Fibroblast of peridontal ligament (primary cell): ENCODE results near the gene PRKAG1.

ENCODE experiments used
- DNase-seq: peaks from one replicate; pipeline ENCODE4 v3.0.0-alpha.2; 2010; ENCODE audit errors: extremely low read depth

Gene PRKAG1

DNA sequence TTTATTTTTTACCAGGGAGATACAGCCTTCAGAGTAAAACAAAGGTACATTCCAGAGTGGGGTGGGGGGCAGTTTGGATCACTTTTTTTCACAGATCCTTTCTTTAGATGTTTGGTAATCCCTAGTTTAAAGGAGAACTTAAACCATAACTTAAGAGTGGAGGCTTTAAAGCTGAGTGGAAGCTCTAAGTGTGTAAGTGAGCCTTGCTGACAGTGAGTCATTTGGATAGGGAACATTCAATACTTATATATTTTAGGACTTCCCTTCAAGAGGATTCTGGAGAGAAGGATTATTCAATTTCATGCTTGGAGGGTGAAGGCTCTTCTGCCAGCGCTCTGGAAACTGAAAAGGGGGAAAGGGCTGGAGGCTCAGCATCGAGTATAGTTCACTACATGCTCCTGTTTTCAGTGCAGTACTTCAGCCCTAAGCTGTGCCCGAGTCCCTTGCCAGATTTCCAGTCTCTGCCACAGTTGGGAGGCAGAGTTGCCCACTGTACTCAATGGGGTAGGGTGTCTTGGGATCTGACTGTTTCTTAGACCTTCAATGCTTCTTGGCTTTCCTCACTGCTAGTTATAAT is 8.4 kb downstream of the PRKAG1 start:
- DNase-seq, result no peak

GRCh38 chr12:49008943-49009342 is 9.6 kb downstream of the PRKAG1 start:
- DNase-seq, result no peak

GRCh38 chr12:49000346-49000745 is 18.2 kb downstream of the PRKAG1 start:
- DNase-seq, result no peak

DNA sequence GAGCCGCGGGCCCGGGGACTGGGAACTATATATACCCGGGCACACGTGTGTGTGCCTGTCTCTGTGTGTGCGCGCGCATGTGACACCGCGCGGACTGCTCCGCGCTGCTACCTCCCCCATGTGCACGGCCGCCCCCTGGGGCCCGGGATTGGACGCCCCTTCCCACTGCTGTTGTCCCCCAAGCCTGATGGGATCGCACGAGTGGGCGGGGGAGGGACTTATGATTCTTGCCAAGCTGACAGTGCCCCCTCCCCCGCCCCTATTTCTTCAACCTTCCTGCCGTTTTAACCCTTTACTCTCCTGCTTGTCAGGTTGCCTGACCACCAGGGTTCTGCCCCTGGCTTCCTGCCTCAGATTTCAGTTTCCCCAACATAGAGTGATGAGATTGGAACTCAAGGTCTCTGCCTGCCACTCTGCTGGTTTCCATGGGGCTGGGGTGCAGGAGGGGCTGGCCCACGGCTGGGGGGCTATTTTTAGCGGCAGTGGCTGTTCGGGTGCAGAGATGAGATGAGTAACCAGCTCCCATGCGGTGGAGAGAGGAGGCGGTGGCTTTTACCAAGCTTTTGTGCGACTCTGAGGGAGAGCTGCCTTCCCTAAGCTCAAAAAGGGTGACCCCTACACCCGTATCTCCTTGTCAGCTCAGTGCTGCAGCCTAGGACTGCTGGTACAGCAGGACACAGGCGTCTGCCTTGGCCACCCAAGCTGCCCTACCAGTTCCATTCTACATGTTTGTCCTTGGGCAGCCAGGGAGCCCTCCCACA is 19.0 kb downstream of the PRKAG1 start, which contains the start of gene DDN:
Gene DDN, minus strand, starts transcription at position 5 of the 761 bp plus-strand sequence. CDS start 88 bp downstream, outside the sequence.
- DNase-seq, result no peak

DNA sequence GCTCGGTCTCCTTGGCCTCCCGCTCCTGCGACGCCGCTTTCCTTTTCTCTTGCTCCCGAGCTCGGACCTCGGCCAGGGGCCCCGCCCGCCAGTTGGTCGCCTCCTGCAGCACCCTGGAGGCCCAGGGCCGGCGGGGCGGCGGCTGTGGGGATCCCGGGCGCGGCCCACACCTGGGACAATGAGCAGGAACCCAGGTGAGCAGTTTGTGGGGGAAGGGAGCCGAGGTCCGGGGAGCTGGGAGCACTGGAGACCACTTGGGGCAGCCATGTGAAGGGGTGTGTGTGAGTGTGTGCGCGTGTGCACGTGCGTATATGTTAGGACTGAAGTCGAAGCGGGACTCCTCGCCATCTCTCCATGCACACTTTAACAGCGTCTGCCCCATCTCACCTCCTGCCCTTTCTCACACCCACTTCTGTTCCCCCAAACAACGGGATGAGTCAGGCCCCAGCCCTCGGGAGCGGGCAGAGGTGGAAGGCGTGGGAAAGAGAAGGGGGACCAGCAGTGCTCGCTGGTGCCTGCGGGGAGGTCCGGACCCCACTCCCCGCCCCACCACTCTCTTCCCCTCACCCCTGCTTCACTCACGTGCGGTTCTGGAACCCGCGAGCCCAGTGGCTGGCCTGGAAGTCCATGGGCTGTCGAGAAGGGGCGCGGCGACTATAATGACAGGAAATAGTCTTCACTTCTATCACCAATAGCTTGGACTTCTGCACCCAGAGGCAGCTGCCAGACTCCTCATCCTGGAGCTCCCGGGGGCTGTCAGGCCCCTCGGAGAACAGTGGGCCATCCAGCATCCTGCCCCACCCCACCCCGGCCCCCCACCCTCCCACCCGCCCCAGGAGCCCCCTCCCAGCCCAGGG is 19.9 kb downstream of the PRKAG1 start:
- no peak for DNase-seq

DNA sequence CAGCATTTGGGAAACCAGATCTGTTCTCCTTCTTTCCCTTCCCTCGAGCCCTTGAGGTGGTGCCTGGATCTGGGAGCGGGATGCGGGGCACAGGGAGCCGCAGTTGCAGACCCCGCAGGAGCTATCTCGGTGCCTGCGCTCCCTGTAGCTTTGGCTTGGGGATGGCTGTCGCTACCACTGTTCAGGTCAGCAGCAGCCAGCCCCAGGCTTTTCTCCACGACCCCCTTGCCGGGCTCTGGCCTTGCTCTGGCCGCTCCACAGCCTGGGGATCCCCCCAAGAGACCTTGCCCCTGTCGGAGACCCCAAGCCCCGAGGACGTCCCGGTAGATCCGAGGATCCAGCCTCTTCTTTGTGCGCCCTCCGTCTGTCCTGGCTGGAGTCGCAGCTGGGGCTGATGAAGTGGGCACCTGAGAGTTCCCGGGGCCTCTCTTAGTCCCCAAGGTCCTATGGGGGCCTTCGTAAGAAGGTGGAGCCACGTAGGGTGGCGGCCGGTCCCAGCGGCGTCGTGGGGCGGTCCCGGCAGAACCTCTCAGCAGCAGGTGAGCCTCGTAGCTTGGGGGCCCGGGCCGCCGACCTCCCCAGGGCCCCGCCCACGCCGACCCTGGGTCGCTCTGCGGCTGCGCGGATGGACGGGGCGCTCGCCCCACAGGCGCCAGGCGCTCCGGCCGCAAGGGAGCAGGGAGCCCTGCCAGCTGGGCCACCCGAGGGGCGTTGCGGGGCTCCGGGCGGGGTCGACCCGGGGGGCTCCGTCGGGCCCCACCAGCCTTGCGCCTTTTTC is 20.7 kb downstream of the PRKAG1 start:
- no peak for DNase-seq

GRCh38 chr12:48996794-48997718 is 21.5 kb downstream of the PRKAG1 start:
- DNase-seq, result peak; percentile 62

GRCh38 chr12:48995086-48995879 is 23.3 kb downstream of the PRKAG1 start:
- DNase-seq, result peak; percentile 74

GRCh38 chr12:48994224-48995085 is 24.1 kb downstream of the PRKAG1 start:
- DNase-seq, result no peak

- no peak for DNase-seq
Measured at GRCh38 chr12:48993787-48994186, 24.8 kb downstream of the PRKAG1 start.

DNA sequence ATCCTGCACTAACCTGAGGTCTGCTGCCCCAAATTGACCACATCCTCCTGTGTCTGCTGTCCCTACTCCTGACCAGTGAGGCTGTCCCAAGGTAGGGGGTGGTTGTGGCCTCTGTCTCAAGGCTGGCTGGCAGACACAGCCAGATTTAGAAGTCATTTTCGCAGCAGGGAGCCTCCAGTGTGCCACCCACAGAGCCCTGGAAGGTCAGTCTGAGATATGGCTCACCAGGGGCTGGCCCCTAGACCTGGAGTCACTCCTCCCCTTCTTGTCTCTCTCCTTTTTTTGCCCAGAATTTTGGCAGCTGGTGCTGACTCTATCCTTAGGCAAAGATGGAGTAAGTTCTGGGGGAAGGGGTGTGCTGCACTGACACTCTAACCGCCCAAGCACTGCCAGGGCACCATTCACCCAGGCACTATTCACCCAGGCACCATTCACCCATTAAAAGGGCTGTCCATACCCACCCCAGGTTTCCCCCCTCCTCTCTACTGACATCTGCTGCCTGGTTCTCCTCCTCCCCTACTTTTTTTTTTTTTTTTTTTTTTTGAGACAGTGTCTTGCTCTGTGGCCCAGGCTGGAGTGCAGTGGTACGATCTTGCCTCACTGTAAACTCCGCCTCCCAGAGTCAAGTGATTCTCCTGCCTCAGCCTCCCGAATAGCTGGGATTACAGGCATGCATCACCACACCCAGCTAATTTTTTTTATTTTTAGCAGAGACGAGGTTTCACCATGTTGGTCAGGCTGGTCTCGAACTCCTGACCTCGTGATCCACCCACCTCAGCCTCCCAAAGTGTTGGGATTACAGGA is 27.1 kb downstream of the PRKAG1 start:
- no peak for DNase-seq

DNA sequence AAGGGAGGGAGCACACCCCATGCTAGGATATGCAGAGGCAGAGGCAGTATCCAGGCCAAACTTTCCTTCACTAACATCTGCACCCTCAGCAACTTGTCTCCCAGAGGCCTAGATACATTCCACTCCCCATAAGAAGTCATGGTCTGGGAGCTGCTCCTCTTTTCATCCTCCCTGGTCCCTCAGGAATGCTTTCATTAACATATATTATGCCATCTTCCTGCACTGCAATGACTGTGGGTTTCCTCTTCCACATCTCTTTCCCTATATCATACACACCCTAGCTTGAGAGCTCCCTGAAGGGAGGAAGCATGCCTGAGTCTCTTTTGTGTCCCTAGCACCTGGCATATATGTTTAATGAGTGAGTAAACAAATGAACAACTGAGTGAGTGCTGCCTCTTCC is 28.0 kb downstream of the PRKAG1 start:
- DNase-seq, result no peak

DNA sequence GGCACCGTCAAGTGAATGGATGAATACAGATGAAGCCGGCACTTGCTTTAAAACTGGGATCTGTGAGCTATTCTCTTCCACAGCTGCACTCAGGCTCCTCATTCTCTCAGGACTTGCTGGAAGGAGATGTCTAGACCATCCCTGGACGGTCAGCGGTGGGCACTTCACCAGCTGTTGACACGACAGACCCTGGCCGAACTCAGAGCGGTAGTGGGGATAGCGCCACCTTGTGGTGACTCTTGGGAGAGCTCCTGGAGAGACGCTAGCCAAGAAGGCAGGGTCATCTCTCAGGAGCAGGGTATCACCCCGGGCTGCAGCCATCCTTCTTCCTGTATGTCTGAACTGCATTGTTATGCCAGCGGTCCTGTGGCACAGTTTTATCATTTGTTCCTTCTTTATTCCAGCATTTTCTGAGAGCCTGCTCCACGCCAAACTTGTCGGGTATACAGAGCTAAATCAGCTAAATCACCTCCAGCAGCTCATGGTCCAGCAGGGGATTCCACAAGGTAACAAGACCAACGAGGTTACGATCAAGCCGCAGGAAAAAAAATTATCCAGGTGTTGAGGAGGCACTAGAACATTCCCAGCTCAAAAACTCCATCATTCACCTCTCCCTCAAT is 30.4 kb downstream of the PRKAG1 start:
- DNase-seq, result peak; percentile 40

DNA sequence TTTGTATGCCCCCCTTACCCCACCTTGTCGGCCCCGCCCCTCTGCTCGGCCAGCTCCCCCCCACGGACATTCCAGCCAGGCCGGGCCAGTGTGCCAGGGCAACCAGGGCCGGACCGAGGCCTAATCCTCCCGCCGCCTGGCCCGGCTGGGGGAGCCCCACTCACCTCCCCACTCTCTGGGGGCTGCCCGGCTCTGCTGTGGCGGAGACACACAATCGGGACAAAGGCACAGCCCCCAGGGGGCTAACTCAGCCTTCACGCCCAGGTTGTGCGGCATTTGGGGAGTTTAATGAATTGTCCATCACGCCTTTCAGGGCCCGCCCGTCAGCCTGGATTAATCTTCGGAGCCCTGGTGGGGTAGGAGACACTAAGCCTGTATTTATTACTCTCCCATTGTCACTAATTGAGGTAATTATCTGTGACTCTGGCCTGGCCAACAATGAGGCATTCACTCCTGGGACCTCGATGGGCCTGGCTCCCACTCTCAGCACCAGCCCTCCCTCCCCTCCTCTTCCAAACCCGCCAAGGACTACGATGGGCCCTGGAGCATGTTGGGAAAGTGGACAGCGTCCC is 31.8 kb downstream of the PRKAG1 start:
- DNase-seq, result no peak

DNA sequence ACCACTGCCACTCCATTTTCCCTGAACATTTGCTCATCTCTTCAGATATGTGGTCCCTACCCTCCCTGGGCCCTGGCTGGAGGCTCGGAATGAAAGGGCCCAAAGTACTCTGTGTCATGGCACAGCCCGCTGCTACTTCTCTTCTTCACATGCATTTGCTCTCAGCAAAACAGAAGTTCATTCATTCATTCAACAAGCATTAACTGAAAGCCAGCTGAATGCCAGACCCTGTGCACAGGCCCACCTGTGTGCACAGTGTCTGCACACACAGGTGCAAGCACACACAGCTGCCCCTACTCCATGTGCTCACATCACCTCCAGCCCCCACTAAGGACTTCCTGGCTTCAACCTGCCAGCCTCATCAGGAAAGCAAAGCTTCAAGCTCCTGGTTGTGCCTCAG is 32.7 kb downstream of the PRKAG1 start:
- no peak for DNase-seq

DNA sequence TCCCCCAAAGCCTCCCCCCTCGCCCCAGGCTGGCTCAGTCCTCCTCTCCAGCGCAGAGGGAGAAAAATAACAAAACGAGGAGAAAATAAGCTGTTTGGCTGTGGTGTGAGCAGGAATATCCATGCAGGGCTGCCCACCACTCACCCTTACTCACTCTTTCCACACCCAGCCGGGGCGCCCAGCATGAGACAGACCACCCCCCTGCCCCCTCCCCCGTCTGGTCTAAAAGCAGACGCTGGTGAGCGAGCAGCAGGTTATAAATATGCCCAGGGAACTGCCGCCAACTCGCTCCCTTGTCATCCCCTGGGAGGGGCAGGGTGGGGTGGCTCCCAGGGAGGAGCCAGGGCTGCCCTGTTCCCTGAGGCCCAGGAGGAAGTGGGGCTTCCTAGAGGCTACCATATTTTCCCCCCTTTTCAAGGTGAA is 33.1 kb downstream of the PRKAG1 start:
- no peak for DNase-seq

DNA sequence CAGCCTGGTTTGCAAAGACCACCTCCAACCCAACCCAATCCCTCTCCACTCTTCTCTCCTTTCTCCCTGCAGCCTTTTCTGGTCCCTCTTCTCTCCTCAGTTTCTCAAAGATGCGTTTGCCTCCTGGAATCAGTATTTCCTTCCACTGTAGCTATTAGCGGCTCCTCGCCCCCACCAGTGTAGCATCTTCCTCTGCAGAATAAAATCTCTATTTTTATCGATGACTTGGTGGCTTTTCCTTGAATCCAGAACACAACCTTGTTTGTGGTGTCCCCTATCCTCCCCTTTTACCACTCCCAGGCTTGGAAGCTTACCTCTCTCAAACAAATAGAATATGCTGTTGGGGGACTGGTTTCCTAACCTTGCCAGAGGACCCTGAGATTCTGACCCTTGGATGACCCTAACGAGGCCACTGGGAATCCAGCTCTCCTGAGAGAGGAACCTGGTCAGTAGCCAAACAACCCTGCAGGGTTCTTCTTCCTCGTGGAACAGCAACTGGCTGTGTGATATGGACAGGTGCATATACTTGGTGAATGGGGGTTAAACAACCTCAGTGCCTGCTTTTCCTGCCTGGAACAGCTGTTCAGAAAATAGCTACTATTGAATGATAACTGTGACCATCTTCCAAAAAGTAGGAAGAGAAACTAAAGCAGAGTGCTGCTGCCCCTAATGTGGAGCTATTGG is 36.0 kb downstream of the PRKAG1 start:
- no peak for DNase-seq
